Measurements from ENCODE around the gene NGLY1. TPM values are rescaled to one million over a fixed set of nuclear protein-coding genes. Genes with fewer than 3 reads are reported as not detected.

Gene NGLY1
- total and polyA plus RNA-seq, 2 of the 4 experiments (the other 2 are of a cell fraction), result 10.0 to 14.9 TPM

GRCh38 chr3:25789596-25790556 lies 6.6 kb upstream of the NGLY1 start, which contains the start of gene OXSM (continued):
- TF ChIP-seq MAZ (IDR thresholded peaks at IDR 0.05; ENCODE audit: borderline replicate concordance, low read depth, low read length) (peak; percentile 61; the same call in 1 of the 2 replicates), RCOR1 (IDR thresholded peaks at IDR 0.05; ENCODE audit: insufficient replicate concordance, low read length) (peak; percentile 16), POLR2A (IDR thresholded peaks at IDR 0.05; ENCODE audit: low read depth, low read length) (peak; percentile 79), RAD21 (IDR thresholded peaks at IDR 0.05; ENCODE audit: low read length) (no peak)

- 0 out of 2 replicates have a peak overlapping the region, but pooled peaks have one; percentile 71 for H3K56ac ChIP-seq (ENCODE audit: extremely low read depth, insufficient read depth, low read length)
- DNase-seq (no peak), ATAC-seq (ENCODE audit: low read depth) (no peak)
- H3K9ac ChIP-seq (ENCODE audit: low read depth, low read length), result peak overlapping the region; percentile 91; the same call in 1 of the 2 replicates
- H2BK15ac ChIP-seq (ENCODE audit: low read depth, low read length), result no peak overlapping the region
- H4K5ac ChIP-seq (ENCODE audit: low read depth, low read length), result peak overlapping the region; percentile 32; the same call in 1 of the 2 replicates
- H3K23ac ChIP-seq (ENCODE audit: low read depth, low read length), result no peak overlapping the region
- POLR2A ChIA-PET (ENCODE audit: unreplicated experiment), result interaction anchor here (0.6 kb wide), 1 partner anchor 151 kb away, joined by 4 read pairs; no protein-coding TSS in a partner anchor
- no peaks in the 10 kb centered on the region for H3K9me3 ChIP-seq (ENCODE audit: control insufficient read depth, insufficient read depth, low read length)
- dilution Hi-C loops (cut with HindIII; ENCODE audit: low sequenced_read_pairs, unreplicated experiment) (no loop called here), in situ Hi-C loops (cut with MboI; ENCODE audit: low sequenced_read_pairs) (no loop called here), intact Hi-C loops (cut with micrococcal nuclease) (no loop called here)
- H3K36me3 ChIP-seq (ENCODE audit: control insufficient read depth, insufficient read depth, low read length), result no peaks in the 10 kb centered on the region; the same call in 1 of the 2 replicates
- no peak overlapping the region for H3K27ac ChIP-seq (ENCODE audit: insufficient read depth, low read length)
- no peak overlapping the region for H2BK5ac ChIP-seq (ENCODE audit: low read depth, low read length, poor library complexity, severe bottlenecking)
- BruUV-seq (replicated peaks), result no TSS peak
- no peaks in the 10 kb centered on the region for H3K27me3 ChIP-seq (ENCODE audit: control insufficient read depth, insufficient read depth, low read length)
- CTCF ChIA-PET, result interaction anchor here (0.6 to 1.3 kb wide), 3 partner anchors 30 to 102 kb away, joined by 3 read pairs; no protein-coding TSS in a partner anchor
- H4K91ac ChIP-seq (ENCODE audit: insufficient read depth, low read depth, low read length), result no peak overlapping the region
- WGBS, 2 experiments (ENCODE audit: extremely low coverage in 2 of 2, insufficient read length in 1 of 2), result 40% methylated on average over 1 of the region's 2 CpGs; no CpG with 5 or more reads in 1 of the 2 experiments
- H3K4me3 ChIP-seq (ENCODE audit: insufficient read depth, low read depth, low read length), result peak overlapping the region; percentile 60
- H3K18ac ChIP-seq (ENCODE audit: low read depth, low read length), result no peak overlapping the region; the same call in 1 of the 2 replicates
- H2AK9ac ChIP-seq (replicated peaks; ENCODE audit: low read depth, low read length, poor library complexity), result no peak overlapping the region
- no peaks in the 10 kb centered on the region for H4K20me1 ChIP-seq (ENCODE audit: insufficient read depth, low read length)
- H2AK5ac ChIP-seq (ENCODE audit: low read depth, low read length), result no peak overlapping the region
- peak overlapping the region; percentile 91 for H3K4me2 ChIP-seq (ENCODE audit: low read depth, low read length)
- no peak overlapping the region for H2BK20ac ChIP-seq (ENCODE audit: low read depth, low read length)
- H4K8ac ChIP-seq (ENCODE audit: low read depth in 2 of 2, low read length in 2 of 2), result peak overlapping the region in 1 of 2 experiments; percentile 42; a peak in 1 of 4 replicates
- H3K9me1 ChIP-seq (ENCODE audit: insufficient read depth, low read length), result peaks cover 4% of the 10 kb centered on the region; the same call in 1 of the 2 replicates
- no peak overlapping the region for H3K4ac ChIP-seq (ENCODE audit: low read depth, low read length)
- peaks cover 10 to 11% of the 10 kb centered on the region in 2 experiments; a peak in 3 of 4 replicates for H3K79me1 ChIP-seq (ENCODE audit: low read depth in 1 of 2, low read length in 2 of 2)
- no peak overlapping the region for H2AFZ ChIP-seq (replicated peaks; ENCODE audit: low read length, poor library complexity)
- TF ChIP-seq RAD21 (IDR thresholded peaks at IDR 0.05; ENCODE audit: low read length), result no peak
- TF ChIP-seq ELK1 (IDR thresholded peaks at IDR 0.05; ENCODE audit: borderline replicate concordance, low read depth, low read length), result no peak
- no peak for TF ChIP-seq MXI1 (IDR thresholded peaks at IDR 0.05; ENCODE audit: borderline replicate concordance, low read depth, low read length)
- no peaks in the 10 kb centered on the region for H3K4me1 ChIP-seq (ENCODE audit: control insufficient read depth, insufficient read depth, low read length)
- H3K14ac ChIP-seq (replicated peaks; ENCODE audit: low read depth, low read length), result no peak overlapping the region
- H2BK120ac ChIP-seq (ENCODE audit: low read depth, low read length), result no peak overlapping the region
These were observed 6.0 kb upstream of the NGLY1 start for GRCh38 chr3:25789209-25789595.
